Measurements from ENCODE around the gene ISCU.

The ISCU gene

DNA sequence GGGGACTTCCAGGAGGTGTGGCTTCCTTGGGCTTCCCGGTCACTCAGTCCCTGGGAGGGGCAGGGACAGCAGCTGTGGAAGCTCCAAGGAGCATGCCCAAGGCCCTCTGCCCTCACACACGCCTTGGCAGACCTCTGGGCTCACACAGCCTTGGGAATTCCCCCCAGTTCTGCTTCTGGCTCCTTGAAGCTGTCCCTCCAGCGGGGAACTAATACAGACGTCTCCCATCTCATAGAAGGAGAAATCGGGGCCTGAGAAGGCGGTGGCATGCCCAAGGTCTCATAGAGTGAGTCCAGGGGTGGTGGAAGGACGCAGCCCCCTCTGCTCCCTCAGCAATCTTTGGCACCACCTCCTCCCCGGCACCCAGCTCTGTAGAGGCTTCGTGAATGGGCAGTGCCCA lies 51.2 kb downstream of the ISCU start:
- H3K4me3 ChIP-seq (ENCODE audit: low read depth, low read length), result no peak overlapping the region
- TF ChIP-seq, protein P1, sequence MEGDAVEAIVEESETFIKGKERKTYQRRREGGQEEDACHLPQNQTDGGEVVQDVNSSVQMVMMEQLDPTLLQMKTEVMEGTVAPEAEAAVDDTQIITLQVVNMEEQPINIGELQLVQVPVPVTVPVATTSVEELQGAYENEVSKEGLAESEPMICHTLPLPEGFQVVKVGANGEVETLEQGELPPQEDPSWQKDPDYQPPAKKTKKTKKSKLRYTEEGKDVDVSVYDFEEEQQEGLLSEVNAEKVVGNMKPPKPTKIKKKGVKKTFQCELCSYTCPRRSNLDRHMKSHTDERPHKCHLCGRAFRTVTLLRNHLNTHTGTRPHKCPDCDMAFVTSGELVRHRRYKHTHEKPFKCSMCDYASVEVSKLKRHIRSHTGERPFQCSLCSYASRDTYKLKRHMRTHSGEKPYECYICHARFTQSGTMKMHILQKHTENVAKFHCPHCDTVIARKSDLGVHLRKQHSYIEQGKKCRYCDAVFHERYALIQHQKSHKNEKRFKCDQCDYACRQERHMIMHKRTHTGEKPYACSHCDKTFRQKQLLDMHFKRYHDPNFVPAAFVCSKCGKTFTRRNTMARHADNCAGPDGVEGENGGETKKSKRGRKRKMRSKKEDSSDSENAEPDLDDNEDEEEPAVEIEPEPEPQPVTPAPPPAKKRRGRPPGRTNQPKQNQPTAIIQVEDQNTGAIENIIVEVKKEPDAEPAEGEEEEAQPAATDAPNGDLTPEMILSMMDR (IDR thresholded peaks at IDR 0.05; ENCODE audit: control insufficient read depth, extremely low read depth, insufficient read depth), result no peak
- no peak for DNase-seq (ENCODE audit: low read depth)

DNA sequence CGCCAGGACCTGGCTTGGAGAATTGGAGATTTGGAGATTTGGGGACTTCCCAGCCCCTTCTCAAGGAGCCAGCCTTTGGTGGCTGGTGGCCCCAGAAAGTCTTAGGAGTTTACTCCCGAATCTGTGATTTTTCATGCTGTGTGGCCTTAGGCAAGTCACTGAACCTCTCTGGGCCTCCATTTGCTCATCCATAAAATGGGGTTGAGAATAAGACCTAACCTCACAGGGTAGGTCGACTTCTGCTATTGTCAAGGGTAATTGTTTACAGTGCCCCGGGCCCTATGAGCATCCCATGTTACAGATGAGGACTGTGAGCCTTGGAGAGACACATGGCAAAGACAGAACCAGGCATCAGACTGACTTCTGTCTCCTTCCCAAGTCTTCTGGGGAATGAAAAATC lies 51.6 kb downstream of the ISCU start:
- no peak overlapping the region for H3K4me3 ChIP-seq (ENCODE audit: low read depth, low read length)
- TF ChIP-seq, protein P1 (IDR thresholded peaks at IDR 0.05; ENCODE audit: control insufficient read depth, extremely low read depth, insufficient read depth), result no peak
- no peak for DNase-seq (ENCODE audit: low read depth)

DNA sequence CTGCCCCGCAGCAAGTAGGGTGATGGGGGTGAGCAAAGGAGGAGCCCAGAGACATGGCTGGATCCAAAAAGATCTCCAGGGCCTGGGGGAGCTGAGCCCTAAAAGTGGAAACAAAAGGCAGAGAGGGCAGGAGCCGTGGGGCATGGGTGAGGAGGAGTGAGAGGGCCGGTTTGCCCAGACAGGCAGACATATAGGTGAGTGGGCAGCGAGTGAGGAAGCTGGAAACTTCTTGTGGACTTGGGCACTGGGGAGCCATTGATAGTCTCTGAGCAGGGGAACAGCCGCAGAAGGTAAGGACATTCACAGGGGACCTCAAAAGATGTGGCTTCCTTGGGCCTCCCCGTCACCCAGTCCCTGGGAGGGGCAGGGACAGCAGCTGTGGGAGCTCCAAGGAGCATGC lies 52.2 kb downstream of the ISCU start:
- TF ChIP-seq, protein P1 (IDR thresholded peaks at IDR 0.05; ENCODE audit: control insufficient read depth, extremely low read depth, insufficient read depth), result no peak
- no peak for DNase-seq (ENCODE audit: low read depth)
- H3K4me3 ChIP-seq (ENCODE audit: low read depth, low read length), result no peak overlapping the region

DNA sequence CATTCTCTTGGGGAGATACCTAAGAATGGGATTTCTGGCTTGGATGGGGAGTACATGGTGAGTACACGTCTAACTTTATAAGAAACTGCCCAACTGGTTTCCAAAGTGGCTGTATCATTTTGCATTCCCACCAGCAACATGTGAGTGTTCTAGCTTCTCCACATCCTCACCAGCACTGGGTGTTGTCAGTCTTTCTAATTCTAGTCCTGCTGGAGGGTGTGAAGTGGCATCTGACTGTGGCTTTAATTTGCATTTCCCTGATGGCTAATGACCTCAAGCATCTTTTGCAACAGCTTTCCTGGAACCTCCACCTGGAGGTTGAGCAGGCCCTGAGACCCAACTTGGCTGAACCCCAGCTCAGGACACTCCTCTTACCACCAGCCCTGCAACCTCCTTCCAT lies 53.5 kb downstream of the ISCU start:
- TF ChIP-seq, protein P1 (IDR thresholded peaks at IDR 0.05; ENCODE audit: control insufficient read depth, extremely low read depth, insufficient read depth), result no peak
- no peak for DNase-seq (ENCODE audit: low read depth)
- H3K4me3 ChIP-seq (ENCODE audit: low read depth, low read length), result no peak overlapping the region

DNA sequence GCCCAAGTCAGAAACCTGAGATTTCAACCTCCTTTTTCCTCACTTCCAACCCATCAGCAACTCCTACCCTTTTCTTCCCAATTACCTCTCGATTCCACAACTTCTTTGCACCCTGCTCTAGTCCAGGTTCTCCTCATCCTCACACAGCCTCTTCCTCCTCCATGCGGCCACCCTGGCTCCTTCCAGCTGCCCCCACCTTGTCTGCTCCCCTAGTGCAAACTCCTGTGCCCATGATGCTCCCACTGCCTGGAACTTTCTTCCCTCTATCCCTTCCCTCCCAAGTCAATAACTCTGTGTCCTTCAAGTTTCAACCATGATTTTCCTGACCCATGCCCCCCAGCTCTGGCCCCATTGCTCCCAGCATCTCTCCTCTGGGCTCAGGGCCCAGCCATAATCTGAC lies 54.0 kb downstream of the ISCU start:
- DNase-seq (ENCODE audit: low read depth), result no peak
- H3K4me3 ChIP-seq (ENCODE audit: low read depth, low read length), result no peak overlapping the region
- TF ChIP-seq, protein P1 (IDR thresholded peaks at IDR 0.05; ENCODE audit: control insufficient read depth, extremely low read depth, insufficient read depth), result no peak

DNA sequence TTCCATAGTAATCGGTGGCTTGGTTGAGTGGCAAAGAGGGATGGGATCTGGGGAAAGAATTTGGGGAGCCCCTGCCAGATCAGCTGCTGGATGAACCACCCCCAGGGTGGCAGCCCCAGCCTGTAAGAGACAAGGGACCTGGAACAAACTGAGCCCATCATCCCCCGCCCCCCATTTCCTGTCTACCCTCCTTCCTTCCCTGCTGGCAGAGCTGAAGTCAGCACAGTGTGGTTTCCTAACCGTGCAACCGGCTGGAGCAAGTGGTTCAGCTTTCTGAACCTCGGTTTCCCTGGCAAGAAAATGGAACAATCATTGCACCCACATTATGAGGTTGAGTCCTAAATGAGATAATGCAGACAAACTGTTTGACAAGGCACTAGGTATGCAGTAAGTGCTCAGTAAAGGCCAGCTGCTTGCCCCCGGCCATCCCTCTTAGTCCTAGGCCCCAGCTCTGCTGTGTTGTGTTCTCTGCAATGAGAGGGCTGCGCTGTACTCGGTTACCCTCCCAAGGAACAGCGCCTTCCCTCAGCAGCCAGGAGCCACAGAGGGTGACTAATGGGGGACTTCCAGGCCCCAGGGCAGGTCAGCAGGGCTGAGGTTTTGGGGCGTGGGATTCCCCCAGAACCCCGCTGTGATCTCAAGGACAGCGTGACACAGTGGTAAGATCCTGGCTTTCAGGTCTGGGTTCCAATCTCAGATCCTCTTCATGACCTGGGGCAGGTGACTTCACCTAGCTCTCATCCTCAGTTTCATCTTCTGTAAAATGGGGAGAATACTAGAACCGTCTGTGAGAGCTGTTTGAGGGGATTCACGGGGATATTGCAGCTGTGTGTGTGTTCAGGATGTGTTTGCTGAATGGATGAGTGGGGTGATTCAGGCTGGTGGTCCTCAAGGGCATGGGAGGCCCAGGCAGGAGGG lies 54.8 kb downstream of the ISCU start:
- H3K4me3 ChIP-seq (ENCODE audit: low read depth, low read length), result no peak overlapping the region
- TF ChIP-seq, protein P1 (IDR thresholded peaks at IDR 0.05; ENCODE audit: control insufficient read depth, extremely low read depth, insufficient read depth), result no peak
- DNase-seq (ENCODE audit: low read depth), result no peak

Data from LNCaP clone FGC (cell line).